ENCODE results near the gene ORC5. TPM values are rescaled to one million over a fixed set of nuclear protein-coding genes. Genes with fewer than 3 reads are reported as not detected.

Gene ORC5
- total and polyA plus RNA-seq, 10 of the 15 experiments (the other 5 are each of a cell fraction or from before 2014, with no cell fraction given): 14.8 to 58.6 (median 30.3) TPM

- no peaks in the 10 kb centered on the region for H4K20me1 ChIP-seq (ENCODE audit: control insufficient read depth, insufficient read depth)
- no peak overlapping the region for H2AFZ ChIP-seq (ENCODE audit: control insufficient read depth, low read depth, low read length)
- no peak overlapping the region for H3K27ac ChIP-seq (ENCODE audit: control insufficient read depth, insufficient read depth)
- H3K79me2 ChIP-seq (ENCODE audit: control insufficient read depth, insufficient read depth, low read length): no peaks in the 10 kb centered on the region
- in situ Hi-C loops (cut with MboI): loop anchor here (10.0 to 25.0 kb wide), 2 partner anchors 586 to 873 kb away; partner anchors contain the start of gene PMPCB
- H3K36me3 ChIP-seq (ENCODE audit: control insufficient read depth in 2 of 2, insufficient read depth in 2 of 2, low read length in 1 of 2): peaks cover 0 to 7% of the 10 kb centered on the region in 2 experiments; a peak in 3 of 4 replicates
- RAD21 ChIA-PET (ENCODE audit: unreplicated experiment): interaction anchor here (0.8 to 1.0 kb wide), 2 partner anchors 18 to 757 kb away, joined by 3 read pairs; no protein-coding TSS in a partner anchor
- ATAC-seq (no peak), FAIRE-seq (no peak), DNase-seq (ENCODE audit: low read depth, low spot score) (no peak)
- no peak overlapping the region for H3K4me2 ChIP-seq (ENCODE audit: control insufficient read depth, insufficient read depth)
- CTCF ChIA-PET: interaction anchor here (0.8 to 1.8 kb wide), 9 partner anchors 9 to 590 kb away, joined by 3 to 10 read pairs (median 4); no protein-coding TSS in a partner anchor
- H3K27me3 ChIP-seq (replicated peaks in 1 of 2; ENCODE audit: control insufficient read depth in 2 of 2, insufficient read depth in 2 of 2, low read length in 1 of 2): no peaks in the 10 kb centered on the region
- no peaks in the 10 kb centered on the region for H3K4me1 ChIP-seq (ENCODE audit: control insufficient read depth, insufficient read depth, low read length)
- BruUV-seq (replicated peaks): no TSS peak
- peak; percentile 13; the same call in 1 of the 2 replicates for TF ChIP-seq SMC3 (IDR thresholded peaks at IDR 0.05; ENCODE audit: borderline replicate concordance, low read length)
- TF ChIP-seq E2F4 (IDR thresholded peaks at IDR 0.05; ENCODE audit: low read depth, low read length): no peak
- no peak for TF ChIP-seq ZSCAN29 (IDR thresholded peaks at IDR 0.05)
- TF ChIP-seq CTCF (IDR thresholded peaks at IDR 0.05 in 2 of 3, conservative IDR thresholded peaks at IDR 0.05 in 1 of 3; ENCODE audit: control insufficient read depth in 2 of 3, extremely low read depth in 1 of 3, insufficient read depth in 1 of 3, low read depth in 3 of 3, low read length in 3 of 3): peak in 1 of 3 experiments; percentile 12; a peak in 2 of 6 replicates
- TF ChIP-seq ZNF384 (IDR thresholded peaks at IDR 0.05; ENCODE audit: borderline replicate concordance, low read depth, low read length): peak; percentile 53
- POLR2A ChIA-PET: no interaction called here
- H3K9ac ChIP-seq (ENCODE audit: control insufficient read depth, insufficient read depth, low read length): no peak overlapping the region
- intact Hi-C loops (cut with micrococcal nuclease; ENCODE audit: unreplicated experiment): loop anchor here (1.0 kb wide), 1 partner anchor 587 kb away; no protein-coding TSS in a partner anchor
- H3K9me3 ChIP-seq (replicated peaks; ENCODE audit: control insufficient read depth, insufficient read depth, low read length): no peaks in the 10 kb centered on the region
- SMC1A ChIA-PET (ENCODE audit: uncharacterized antibody, unreplicated experiment): interaction anchor here (0.8 to 1.4 kb wide), 5 partner anchors 10 to 586 kb away, joined by 3 to 6 read pairs (median 4); no protein-coding TSS in a partner anchor
- no peak overlapping the region for H3K4me3 ChIP-seq
Measured at GRCh38 chr7:104160375-104160774, 47.4 kb downstream of the ORC5 start.
